Vagina (tissue), 2 donors: ENCODE results near the gene DPM3.

ENCODE experiments used
- CTCF ChIP-seq, 3 experiments: fragments of 450-650 bp in 2 of 3; fragments of 200-600 bp in 1 of 3; sonication (generic) in 1 of 3; IDR thresholded peaks; one replicate each; pipeline ENCODE4 v1.5.1; 2017 to 2019; ENCODE audit warnings: antibody characterized with exemption in 3 of 3, mild to moderate bottlenecking in 2 of 3, moderate library complexity in 2 of 3
- POLR2AphosphoS5 ChIP-seq, 2 donors: sonication (generic); formaldehyde crosslinking; IDR thresholded peaks; one replicate each; pipeline ENCODE4 v1.9.0; 2017; ENCODE audit warnings: antibody characterized with exemption in 2 of 2, mild to moderate bottlenecking in 2 of 2, low read depth in 1 of 2; ENCODE audit not compliant: insufficient read depth in 1 of 2

GRCh38 chr1:155145491-155145890, 5.2 kb upstream of the DPM3 start:
- TF ChIP-seq CTCF (IDR thresholded peaks at IDR 0.05) (no peak), POLR2AphosphoS5 (IDR thresholded peaks at IDR 0.05; ENCODE audit: insufficient read depth in 1 of 2, low read depth in 1 of 2) (no peak)
